ENCODE results near the gene STING1. TPM values are rescaled to one million over a fixed set of nuclear protein-coding genes. Genes with fewer than 3 reads are reported as not detected.
A peak's percentile ranks its signal among the peaks of the same experiment; 100 is the strongest.

Gene STING1
- total and polyA plus RNA-seq, 10 of the 15 experiments (the other 5 are each of a cell fraction or from before 2014, with no cell fraction given): 10.1 to 56.1 (median 41.0) TPM

- TF ChIP-seq BCL3 (IDR thresholded peaks at IDR 0.05; ENCODE audit: borderline replicate concordance, insufficient read depth, low read depth, low read length, poor library complexity, severe bottlenecking) (no peak), PAX8 (IDR thresholded peaks at IDR 0.05) (no peak), RAD51 (IDR thresholded peaks at IDR 0.05) (no peak), CREM (IDR thresholded peaks at IDR 0.05; ENCODE audit: low read depth) (no peak), PRDM15 (CRISPR knock-in tag; IDR thresholded peaks at IDR 0.05) (no peak), MAX (IDR thresholded peaks at IDR 0.05; ENCODE audit: low read depth, low read length) (no peak), EGR1 (IDR thresholded peaks at IDR 0.05; ENCODE audit: borderline replicate concordance in 1 of 2, low read depth in 2 of 2, low read length in 2 of 2) (peak in 1 of 2 experiments; percentile 19; a peak in 1 of 3 replicates), YY1 (IDR thresholded peaks at IDR 0.05; ENCODE audit: low read depth, low read length) (peak; percentile 89), EED (IDR thresholded peaks at IDR 0.05; ENCODE audit: low read depth) (no peak; the same call in 1 of the 2 replicates), FOS (IDR thresholded peaks at IDR 0.05; ENCODE audit: borderline replicate concordance, extremely low read depth, insufficient read length) (no peak), BACH1 (IDR thresholded peaks at IDR 0.05; ENCODE audit: borderline replicate concordance) (peak; percentile 89), CBFB (IDR thresholded peaks at IDR 0.05; ENCODE audit: low read depth) (no peak), IKZF2 (IDR thresholded peaks at IDR 0.05) (peak in 1 of 2 experiments; percentile 40; a peak in 1 of 4 replicates), JUNB (IDR thresholded peaks at IDR 0.05) (no peak), NR2F1 (conservative IDR thresholded peaks at IDR 0.05) (peak; percentile 81), ATF2 (IDR thresholded peaks at IDR 0.05; ENCODE audit: low read length) (peak; percentile 95), STAT3 (IDR thresholded peaks at IDR 0.05; ENCODE audit: low read depth, low read length) (no peak), NFYA (IDR thresholded peaks at IDR 0.05; ENCODE audit: borderline replicate concordance, low read depth, low read length) (no peak), CHD2 (IDR thresholded peaks at IDR 0.05; ENCODE audit: borderline replicate concordance, low read depth, low read length) (0 out of 2 replicates have a peak, but pooled peaks have one; percentile 14), NFIC (IDR thresholded peaks at IDR 0.05; ENCODE audit: low read depth, low read length) (no peak)
These were observed 35.4 kb upstream of the STING1 start (continued) for GRCh38 chr5:139517683-139518564.

Data from GM12878 (cell line).